Lower lobe of right lung (tissue), 2 donors: ENCODE measurements around the gene PHF1. TPM values are rescaled to one million over a fixed set of nuclear protein-coding genes. Genes with fewer than 3 reads are reported as not detected.
A peak's percentile ranks its signal among the peaks of the same experiment; 100 is the strongest.
"Not testable (repeated sequence)": the region's sequence is repeated elsewhere in the genome, so short reads cannot be mapped to it uniquely, and the experiment has no call there.

Source experiments
- ATAC-seq, 2 donors: fragments of 200-7000 bp; cut with Tn5 transposase; one replicate each; pipeline ENCODE4 v1.9.1; 2020 to 2022; ENCODE audit warnings: mild to moderate bottlenecking in 2 of 2, moderate library complexity in 2 of 2
- DNase-seq: peaks from one replicate; pipeline ENCODE4 v3.0.0-alpha.2; 2020
- H3K27ac ChIP-seq: fragments of 200-600 bp; one replicate; pipeline ENCODE4 v1.8.0; 2022
- H3K27me3 ChIP-seq: fragments of 200-600 bp; one replicate; pipeline ENCODE4 v1.8.0; 2022; ENCODE audit warnings: low read depth
- H3K36me3 ChIP-seq: fragments of 200-600 bp; one replicate; pipeline ENCODE4 v1.8.0; 2022; ENCODE audit warnings: mild to moderate bottlenecking
- H3K4me1 ChIP-seq: fragments of 200-600 bp; one replicate; pipeline ENCODE4 v1.8.0; 2022
- H3K4me3 ChIP-seq: fragments of 200-600 bp; one replicate; pipeline ENCODE4 v1.8.0; 2022; ENCODE audit warnings: mild to moderate bottlenecking
- H3K9me3 ChIP-seq: fragments of 200-600 bp; one replicate; pipeline ENCODE4 v1.8.0; 2022
- intact Hi-C: fragments of 100-400 bp; cut with DNase I; formaldehyde crosslinking; loops from one replicate; pipeline ENCODE4 v1.11.0; 2022
- long read RNA-seq: library from polyadenylated mRNA; unstranded; transcript quantifications from one replicate; pipeline ENCODE4 v2.0.0, GENCODE V29; 2021
- total RNA-seq: library from RNA; stranded (reverse); fragmentation: NEBNext Ultra II Directional; extraction: Animal tissue kit (Norgen Biotek cat#: 25700); gene quantifications from one replicate; pipeline ENCODE4 v1.2.1, GENCODE V29; 2021
- TF ChIP-seq, protein P1 (sequence below): fragments of 200-600 bp; IDR thresholded peaks from one replicate; pipeline ENCODE4 v1.8.0; 2022; ENCODE audit warnings: antibody characterized with exemption, mild to moderate bottlenecking
- donor health status: DM: no; HTN: yes; CAD: no; lungs with severe emphysema.

Gene PHF1
- total RNA-seq, result 69.7 TPM
- long read RNA-seq, transcript PHF1-202 (15 exons, 2,330 nt), result major isoform, 14 of 65 reads
- long read RNA-seq, transcript PHF1-211 (15 exons, 1,752 nt), result minor isoform, 6 of 65 reads
- long read RNA-seq, partial matches to known transcripts, result 26 of 65 reads
- long read RNA-seq, other reads (novel, unspliced or antisense), result 14 of 65 reads

DNA sequence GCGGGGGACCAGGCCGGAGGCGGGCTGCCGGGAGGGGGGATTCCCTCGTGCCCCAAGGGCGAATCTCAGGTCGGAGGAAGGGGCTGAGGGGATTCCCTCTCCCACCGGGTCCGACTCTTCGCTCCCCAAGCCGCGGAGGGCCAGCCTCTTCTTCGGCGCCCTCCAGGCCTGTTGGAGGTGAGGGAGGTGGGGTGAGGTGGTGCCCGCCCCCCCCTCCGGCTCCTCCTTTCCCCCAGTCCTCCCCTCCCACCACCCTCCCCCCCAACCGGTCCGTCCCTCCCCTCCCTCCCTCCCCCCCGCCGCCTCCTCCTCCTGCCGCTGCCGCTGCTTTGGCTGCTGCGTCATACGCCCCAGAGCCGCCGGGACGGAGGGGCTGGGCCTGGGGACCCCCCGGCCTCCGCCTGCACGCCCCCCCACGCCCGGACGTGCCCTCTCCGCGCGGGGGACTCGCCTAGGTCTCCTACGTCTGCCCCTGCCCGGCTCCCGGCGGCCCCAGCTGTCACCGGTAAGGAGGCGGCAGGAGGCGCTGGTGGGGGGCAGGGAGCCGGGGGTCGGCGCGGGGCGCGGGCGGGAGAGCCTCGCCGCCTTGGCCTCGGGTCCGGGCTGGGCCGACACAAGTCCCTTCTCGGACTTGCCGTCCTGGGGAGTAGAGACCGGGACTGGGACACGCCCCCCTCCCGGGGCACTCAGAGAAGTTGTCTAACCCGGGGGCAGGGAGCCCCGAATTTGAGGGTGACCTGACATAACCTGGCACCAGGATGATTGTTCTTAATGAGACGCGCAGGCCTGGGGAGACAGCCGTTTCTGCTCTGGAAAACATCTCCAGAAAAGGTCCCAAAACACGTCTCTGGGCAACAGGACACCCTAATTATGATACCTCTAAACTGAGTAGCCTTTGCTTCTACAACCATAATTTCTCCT lies at the start of gene PHF1:
TSS of gene PHF1 (plus strand) at position 304 of the 921 bp plus-strand sequence. CDS start 1,250 bp downstream, outside the sequence.
- intact Hi-C loops, result no loop called here

DNA sequence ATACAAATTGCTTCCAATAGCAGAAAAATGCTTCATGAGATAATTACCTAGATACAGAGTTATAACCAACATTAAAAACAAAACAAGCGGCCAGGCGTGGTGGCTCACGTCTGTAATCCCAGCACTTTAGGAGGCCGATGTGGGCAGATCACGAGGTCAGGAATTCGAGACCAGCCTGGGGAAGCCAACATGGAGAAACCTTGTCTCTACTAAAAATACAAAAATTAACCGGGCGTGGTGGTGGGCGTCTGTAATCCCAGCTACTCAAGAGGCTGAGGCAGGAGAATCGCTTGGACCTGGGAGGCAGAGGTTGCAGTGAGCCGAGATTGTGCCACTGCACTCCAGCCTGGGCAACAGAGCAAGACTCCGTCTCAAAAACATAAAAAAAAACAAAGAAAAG lies 47.3 kb upstream of the PHF1 start:
- DNase-seq, ATAC-seq, H3K9me3 ChIP-seq, intact Hi-C loops, H3K36me3 ChIP-seq, H3K4me3 ChIP-seq, H3K4me1 ChIP-seq, H3K27ac ChIP-seq, H3K27me3 ChIP-seq: not testable (repeated sequence)

More for the DNA sequence above, at the start of gene PHF1:
- DNase-seq, result peak; percentile 78
- H3K4me1 ChIP-seq, result peaks cover 30% of the 10 kb centered on the region
- TF ChIP-seq, protein P1, sequence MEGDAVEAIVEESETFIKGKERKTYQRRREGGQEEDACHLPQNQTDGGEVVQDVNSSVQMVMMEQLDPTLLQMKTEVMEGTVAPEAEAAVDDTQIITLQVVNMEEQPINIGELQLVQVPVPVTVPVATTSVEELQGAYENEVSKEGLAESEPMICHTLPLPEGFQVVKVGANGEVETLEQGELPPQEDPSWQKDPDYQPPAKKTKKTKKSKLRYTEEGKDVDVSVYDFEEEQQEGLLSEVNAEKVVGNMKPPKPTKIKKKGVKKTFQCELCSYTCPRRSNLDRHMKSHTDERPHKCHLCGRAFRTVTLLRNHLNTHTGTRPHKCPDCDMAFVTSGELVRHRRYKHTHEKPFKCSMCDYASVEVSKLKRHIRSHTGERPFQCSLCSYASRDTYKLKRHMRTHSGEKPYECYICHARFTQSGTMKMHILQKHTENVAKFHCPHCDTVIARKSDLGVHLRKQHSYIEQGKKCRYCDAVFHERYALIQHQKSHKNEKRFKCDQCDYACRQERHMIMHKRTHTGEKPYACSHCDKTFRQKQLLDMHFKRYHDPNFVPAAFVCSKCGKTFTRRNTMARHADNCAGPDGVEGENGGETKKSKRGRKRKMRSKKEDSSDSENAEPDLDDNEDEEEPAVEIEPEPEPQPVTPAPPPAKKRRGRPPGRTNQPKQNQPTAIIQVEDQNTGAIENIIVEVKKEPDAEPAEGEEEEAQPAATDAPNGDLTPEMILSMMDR, result no peak
- ATAC-seq, result peak; percentile 85 to 86
- no peaks in the 10 kb centered on the region for H3K27me3 ChIP-seq
- peak within 1 kb of the TSS; percentile 98 for H3K27ac ChIP-seq
- H3K4me3 ChIP-seq, result peak within 1 kb of the TSS; percentile 96
- H3K9me3 ChIP-seq, result no peaks in the 10 kb centered on the region
- H3K36me3 ChIP-seq, result peaks cover 39% of the 10 kb centered on the region

DNA sequence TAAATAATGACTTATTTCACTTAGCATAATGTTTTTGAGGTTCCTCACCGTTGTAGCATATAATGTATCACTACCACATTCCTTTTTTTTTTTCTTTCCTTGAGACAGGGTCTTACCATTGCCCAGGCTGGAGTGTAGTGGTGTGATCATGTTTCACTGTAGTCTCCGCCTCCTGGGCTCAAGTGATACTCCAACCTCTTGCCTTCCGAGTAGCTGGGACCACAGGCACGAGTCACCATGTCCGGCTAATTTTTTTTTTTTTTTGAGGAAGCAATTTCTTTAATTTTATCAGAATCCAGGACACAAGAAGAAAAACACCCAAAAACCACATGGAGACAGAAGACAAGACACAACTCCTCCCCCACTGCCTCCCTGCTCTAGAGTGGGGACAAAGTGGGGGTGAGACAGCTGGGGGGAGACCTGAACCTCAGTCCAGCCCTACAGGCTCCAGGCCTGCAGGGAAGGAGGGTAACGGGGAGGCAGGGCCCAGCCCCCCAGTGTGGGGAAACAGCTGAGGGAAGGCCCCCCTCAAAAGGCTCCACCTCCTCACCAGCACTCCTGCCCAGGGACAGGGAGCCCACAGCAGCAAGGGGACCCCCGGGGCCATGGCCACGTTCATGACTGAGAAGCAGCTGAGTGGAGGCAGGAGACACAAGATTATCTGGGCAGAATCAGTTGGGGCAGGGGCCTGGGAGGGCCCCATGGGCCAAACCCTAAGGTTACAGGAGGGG lies 46.2 kb upstream of the PHF1 start:
- DNase-seq, result peak; percentile 65
- H3K27ac ChIP-seq, H3K36me3 ChIP-seq, H3K9me3 ChIP-seq, H3K4me1 ChIP-seq, intact Hi-C loops, H3K27me3 ChIP-seq, H3K4me3 ChIP-seq: not testable (repeated sequence)
- peak; percentile 87 to 92 for ATAC-seq

DNA sequence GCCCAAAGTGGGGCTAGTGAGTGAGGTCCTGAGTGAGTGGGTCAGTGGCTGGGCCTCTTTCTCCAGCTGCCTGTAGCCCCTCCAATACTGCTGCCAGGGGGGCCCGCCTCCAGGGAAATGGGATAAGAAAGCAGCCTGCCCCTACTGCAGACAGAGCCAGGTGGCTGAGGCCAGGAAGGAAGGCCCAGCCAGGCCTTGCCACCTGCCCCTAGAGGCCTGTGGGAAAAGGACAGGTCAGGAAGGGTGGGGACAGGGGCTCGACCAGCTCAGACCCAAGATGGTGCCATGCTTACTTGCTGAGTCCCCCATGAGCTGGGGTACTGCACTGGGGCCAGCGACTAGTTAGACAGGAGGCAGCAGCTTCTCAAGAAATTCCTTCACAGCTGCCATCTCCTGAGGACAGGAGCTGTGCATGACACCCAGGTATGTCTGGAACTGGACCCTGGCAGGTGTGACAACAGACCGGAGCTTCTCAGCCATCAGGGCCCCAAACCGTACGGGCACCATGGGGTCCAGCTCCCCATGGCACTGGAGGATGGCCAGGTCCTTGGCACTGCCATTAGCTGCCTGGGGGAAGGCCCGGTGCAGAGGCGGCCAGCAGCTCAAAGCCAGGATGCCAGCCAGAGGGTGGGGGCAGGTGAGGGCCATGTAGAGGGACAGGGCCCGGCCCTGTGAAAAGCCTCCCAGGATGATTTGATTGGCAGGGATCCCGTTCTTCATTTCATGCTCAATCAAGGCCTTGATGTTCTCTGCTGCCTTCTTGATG lies 45.4 kb upstream of the PHF1 start:
- H3K27me3 ChIP-seq, H3K27ac ChIP-seq, DNase-seq, H3K4me1 ChIP-seq, H3K36me3 ChIP-seq, intact Hi-C loops, H3K4me3 ChIP-seq, H3K9me3 ChIP-seq: not testable (repeated sequence)
- ATAC-seq, result peak; percentile 48 to 50

DNA sequence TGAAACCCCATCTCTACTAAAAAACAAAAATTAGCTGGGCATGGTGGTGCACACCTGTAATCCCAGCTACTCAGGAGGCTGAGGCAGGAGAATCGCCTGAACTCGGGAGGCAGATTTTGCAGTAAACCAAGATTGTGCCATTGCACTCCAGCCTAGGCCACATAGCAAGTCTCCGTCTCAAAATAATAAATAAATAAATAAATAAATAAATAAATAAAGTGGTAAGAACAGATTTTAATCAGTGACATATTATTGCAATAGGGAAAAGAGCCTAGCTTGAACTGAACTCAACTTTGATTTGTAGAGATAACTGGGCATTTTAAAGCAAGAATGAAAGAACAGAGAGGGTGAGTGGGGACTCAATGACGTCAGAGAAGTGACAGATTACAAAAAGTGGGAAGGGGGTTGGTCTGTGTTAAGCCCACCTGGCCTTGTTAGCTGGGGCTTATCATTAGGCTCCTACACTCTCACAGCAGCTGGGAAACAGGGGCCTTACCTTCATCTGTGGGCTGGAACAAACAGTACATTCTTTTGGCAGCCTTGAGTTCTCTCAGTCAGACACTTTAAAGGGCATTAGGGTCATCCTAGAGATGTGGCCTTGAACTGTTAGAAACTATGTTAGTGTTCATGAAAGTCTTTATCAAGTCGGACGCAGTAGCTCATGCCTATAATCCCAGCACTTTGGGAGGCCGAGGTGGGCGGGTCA lies 43.7 kb upstream of the PHF1 start:
- intact Hi-C loops, result no loop called here
- Histone ChIP-seq H3K4me3 (no peak overlapping the region), H3K9me3 (no peaks in the 10 kb centered on the region), H3K36me3 (no peaks in the 10 kb centered on the region), H3K27me3 (no peaks in the 10 kb centered on the region), H3K27ac (no peak overlapping the region), H3K4me1 (no peaks in the 10 kb centered on the region)
- DNase-seq (no peak), ATAC-seq (peak in 1 of 2 donors; percentile 40)
- TF ChIP-seq, protein P1, result no peak

DNA sequence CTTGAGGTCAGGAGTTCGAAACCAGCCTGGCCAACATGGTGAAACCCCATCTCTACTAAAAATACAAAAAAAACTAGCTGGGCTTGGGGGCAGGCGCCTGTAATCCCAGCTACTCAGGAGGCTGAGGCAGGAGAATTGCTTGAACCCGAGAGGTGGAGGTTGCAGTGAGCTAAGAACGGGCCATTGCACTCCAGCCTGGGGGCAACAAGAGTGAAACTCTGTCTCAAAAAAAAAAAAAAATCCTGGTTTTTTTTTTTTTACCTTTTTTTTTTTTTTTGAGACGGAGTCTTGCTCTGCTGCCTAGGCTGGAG lies 43.1 kb upstream of the PHF1 start:
- H3K27me3 ChIP-seq, ATAC-seq, H3K4me3 ChIP-seq, H3K4me1 ChIP-seq, H3K27ac ChIP-seq, intact Hi-C loops, H3K36me3 ChIP-seq, H3K9me3 ChIP-seq, DNase-seq: not testable (repeated sequence)

DNA sequence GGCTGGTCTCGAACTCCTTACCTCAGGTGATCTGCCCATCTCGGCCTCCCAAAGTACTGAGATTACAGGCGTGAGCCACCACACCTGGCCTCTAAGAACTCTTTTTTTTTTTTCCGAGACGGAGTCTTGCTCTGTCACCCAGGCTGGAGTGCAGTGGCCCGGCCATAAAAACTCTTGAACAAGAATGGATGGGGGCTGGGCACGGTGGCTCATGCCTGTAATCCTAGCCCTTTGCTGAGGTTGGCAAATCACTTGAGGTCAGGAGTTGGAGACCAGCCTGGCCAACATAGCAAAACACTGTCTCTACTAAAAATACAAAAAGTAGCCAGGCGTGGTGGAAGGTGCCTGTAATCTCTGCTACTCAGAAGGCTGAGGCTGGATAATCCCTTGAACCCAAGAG lies 38.9 kb upstream of the PHF1 start:
- H3K4me1 ChIP-seq, result peaks cover 28% of the 10 kb centered on the region
- H3K27me3 ChIP-seq, H3K9me3 ChIP-seq, intact Hi-C loops, H3K36me3 ChIP-seq, H3K27ac ChIP-seq, H3K4me3 ChIP-seq, ATAC-seq, DNase-seq: not testable (repeated sequence)
